Neuronal stem cell (in vitro differentiated cells): ENCODE measurements around the gene MEGF6.

Experiments
- DNase-seq: peaks from one replicate; pipeline ENCODE4 v3.0.0-alpha.2; 2013; ENCODE audit warnings: low spot score
- H2AFZ ChIP-seq: one replicate; pipeline ENCODE4 v1.6.1; 2013; ENCODE audit warnings: mild to moderate bottlenecking, low read length, inconsistent platforms
- H2AK5ac ChIP-seq: 2 replicates; pipeline ENCODE4 v1.6.1; 2013; ENCODE audit warnings: low read depth, mild to moderate bottlenecking, inconsistent platforms, low read length, moderate library complexity, mixed read lengths
- H2BK120ac ChIP-seq: 2 replicates; pipeline ENCODE4 v1.6.1; 2013; ENCODE audit warnings: low read depth, mild to moderate bottlenecking, inconsistent platforms, low read length, moderate library complexity, mixed read lengths
- H2BK12ac ChIP-seq: one replicate; pipeline ENCODE4 v1.6.1; 2013; ENCODE audit warnings: low read length, inconsistent platforms
- H2BK15ac ChIP-seq: 2 replicates; pipeline ENCODE4 v1.6.1; 2013; ENCODE audit warnings: mild to moderate bottlenecking, low read length, inconsistent platforms, mixed read lengths
- H2BK5ac ChIP-seq: one replicate; pipeline ENCODE4 v1.6.1; 2013; ENCODE audit warnings: inconsistent platforms, mild to moderate bottlenecking, low read length, moderate library complexity
- H3K14ac ChIP-seq: one replicate; pipeline ENCODE4 v1.6.1; 2013; ENCODE audit warnings: low read length, inconsistent platforms
- H3K18ac ChIP-seq: 2 replicates; pipeline ENCODE4 v1.6.1; 2013; ENCODE audit warnings: low read length, inconsistent platforms
- H3K23ac ChIP-seq: 2 replicates; pipeline ENCODE4 v1.6.1; 2013; ENCODE audit warnings: low read depth, mild to moderate bottlenecking, mixed read lengths, low read length, inconsistent platforms; ENCODE audit not compliant: poor library complexity
- H3K27ac ChIP-seq: replicated peaks from 3 replicates; pipeline ENCODE4 v1.5.1; 2013; ENCODE audit warnings: low read length, inconsistent platforms
- H3K27me3 ChIP-seq, 3 experiments: 2 replicates each; pipeline ENCODE4 v1.6.1; 2013; ENCODE audit warnings: low read length in 3 of 3, mild to moderate bottlenecking in 2 of 3, inconsistent platforms in 1 of 3, low read depth in 1 of 3, mixed read lengths in 1 of 3, moderate library complexity in 1 of 3; ENCODE audit not compliant: control insufficient read depth in 3 of 3, insufficient read depth in 3 of 3
- H3K36me3 ChIP-seq, 2 donors: replicated peaks in 1 of 2; 2 replicates each; pipeline ENCODE4 v1.6.1; 2013; ENCODE audit warnings: low read length in 2 of 2; ENCODE audit not compliant: control insufficient read depth in 2 of 2, insufficient read depth in 2 of 2
- H3K4ac ChIP-seq: 2 replicates; pipeline ENCODE4 v1.6.1; 2013; ENCODE audit warnings: inconsistent platforms, mild to moderate bottlenecking, low read length, moderate library complexity
- H3K4me1 ChIP-seq, 2 donors: 1 replicate in 1 of 2; 2 replicates in 1 of 2; pipeline ENCODE4 v1.6.1; 2013; ENCODE audit warnings: low read length in 2 of 2, low read depth in 1 of 2; ENCODE audit not compliant: control insufficient read depth in 2 of 2, insufficient read depth in 1 of 2
- H3K4me2 ChIP-seq: one replicate; pipeline ENCODE4 v1.6.1; 2013; ENCODE audit warnings: mild to moderate bottlenecking, low read length, inconsistent platforms; ENCODE audit not compliant: insufficient read depth, poor library complexity, severe bottlenecking
- H3K4me3 ChIP-seq, 2 donors: 2 replicates each; pipeline ENCODE4 v1.5.1; 2013; ENCODE audit warnings: low read length in 2 of 2, mild to moderate bottlenecking in 2 of 2, inconsistent platforms in 1 of 2, moderate library complexity in 1 of 2
- H3K79me1 ChIP-seq: one replicate; pipeline ENCODE4 v1.6.1; 2013; ENCODE audit warnings: low read depth, mild to moderate bottlenecking, inconsistent platforms, low read length, moderate library complexity
- H3K9ac ChIP-seq: one replicate; pipeline ENCODE4 v1.6.1; 2013; ENCODE audit warnings: mild to moderate bottlenecking, low read depth, low read length, inconsistent platforms; ENCODE audit not compliant: poor library complexity
- H3K9me3 ChIP-seq, 2 donors: replicated peaks in 1 of 2; 2 replicates each; pipeline versions ENCODE3 to v1.6.1; 2013; ENCODE audit warnings: low read length in 2 of 2, mild to moderate bottlenecking in 2 of 2, inconsistent platforms in 1 of 2, low read depth in 1 of 2, mixed read lengths in 1 of 2, moderate library complexity in 1 of 2; ENCODE audit not compliant: control insufficient read depth in 2 of 2, insufficient read depth in 1 of 2
- H4K8ac ChIP-seq: one replicate; pipeline ENCODE4 v1.6.1; 2013; ENCODE audit warnings: low read depth, mild to moderate bottlenecking, inconsistent platforms, low read length, moderate library complexity
- H4K91ac ChIP-seq: one replicate; pipeline ENCODE4 v1.6.1; 2013; ENCODE audit warnings: low read length, low read depth, mild to moderate bottlenecking, inconsistent platforms; ENCODE audit not compliant: poor library complexity
- WGBS, 2 donors: extraction: QIAGEN DNeasy Blood & Tissue Kit; methylation state at CpG; one replicate each; pipeline ENCODE4 v1.1.7; 2013; ENCODE audit warnings: missing lambda C conversion rate in 2 of 2, mixed read lengths in 1 of 2; ENCODE audit not compliant: insufficient read length in 2 of 2, insufficient replicate concordance in 1 of 2; ENCODE audit errors: extremely low coverage in 2 of 2; 5-methylcytosine and 5-hydroxymethylcytosine counted together

Gene MEGF6

DNA sequence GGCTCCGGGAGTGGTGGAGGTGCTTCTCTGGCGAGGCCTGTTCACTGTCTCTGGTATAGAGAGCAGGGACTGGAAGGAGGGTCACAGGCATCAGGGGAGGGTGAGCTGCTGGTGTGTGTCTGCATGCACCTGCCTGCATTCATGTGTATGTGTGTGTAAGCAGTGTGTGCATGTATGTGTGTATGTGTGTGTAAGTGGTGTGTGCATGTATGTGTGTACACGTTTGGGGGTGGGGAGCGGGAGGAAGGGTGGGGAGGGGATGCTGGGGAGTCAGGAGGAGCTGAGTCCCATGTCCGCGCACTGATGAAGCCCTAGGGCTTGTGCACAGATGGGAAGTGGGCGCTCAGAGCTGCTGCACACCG, 107.8 kb downstream of the MEGF6 start:
- Histone ChIP-seq H3K4me3 (no peak overlapping the region), H2BK120ac (no peak overlapping the region), H3K14ac (no peak overlapping the region), H2BK12ac (no peak overlapping the region), H2AFZ (no peak overlapping the region), H3K4me2 (no peak overlapping the region), H3K4me1 (peaks cover 0 to 1% of the 10 kb centered on the region in 2 donors), H3K23ac (peak overlapping the region; percentile 43), H4K8ac (no peak overlapping the region), H3K36me3 (no peaks in the 10 kb centered on the region), H3K9me3 (no peaks in the 10 kb centered on the region), H2BK5ac (no peak overlapping the region), H3K4ac (no peak overlapping the region), H4K91ac (no peak overlapping the region), H2BK15ac (no peak overlapping the region), H3K27me3 (no peaks in the 10 kb centered on the region), H3K27ac (no peak overlapping the region), H3K9ac (no peak overlapping the region), H3K18ac (no peak overlapping the region), H2AK5ac (no peak overlapping the region), H3K79me1 (peaks cover 9% of the 10 kb centered on the region)
- no CpG with 5 or more reads among the region's 8 CpGs for WGBS, 2 donors
- DNase-seq, result no peak

DNA sequence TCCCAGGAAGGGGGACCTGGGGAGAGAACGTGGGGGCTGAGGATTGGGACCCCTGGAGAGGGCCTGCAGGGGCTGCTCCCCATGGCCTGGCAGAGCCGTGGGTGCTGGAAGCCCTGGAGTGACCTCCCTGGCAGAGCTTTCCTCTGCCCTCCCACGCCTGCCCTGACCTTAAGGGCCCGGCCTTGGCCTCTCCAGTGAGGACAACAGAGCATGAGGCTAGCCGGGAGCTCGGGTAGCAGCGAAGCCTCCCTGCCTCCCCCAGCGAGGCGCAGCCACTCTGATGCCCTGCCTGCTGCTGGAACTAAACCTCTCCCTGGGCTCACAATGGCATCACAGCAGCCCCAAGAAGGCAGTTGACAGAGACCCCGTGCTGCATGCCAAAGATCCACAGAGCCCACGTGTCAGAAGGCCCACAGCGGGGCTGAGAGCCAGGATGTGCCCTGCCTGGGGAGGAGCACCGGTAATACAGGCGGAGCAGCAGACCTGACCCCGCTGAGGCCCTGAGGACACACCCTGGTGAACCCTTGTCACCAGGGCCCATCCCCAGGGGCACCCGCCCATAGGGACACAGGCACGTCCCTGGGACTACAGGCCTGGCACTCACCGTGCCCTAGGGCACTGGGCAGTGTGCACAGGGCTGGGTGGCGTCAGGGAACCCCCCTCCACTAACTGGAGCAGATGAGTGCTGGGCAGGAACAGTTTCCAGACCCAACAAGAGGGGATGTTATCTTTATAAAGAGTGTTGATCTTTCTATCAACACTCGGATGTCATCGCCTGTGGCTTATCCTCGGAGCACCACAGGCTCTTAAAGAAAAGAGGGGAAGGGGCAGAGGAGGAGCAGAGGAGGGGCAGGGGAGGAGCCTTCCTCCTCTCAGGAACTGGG, 108.4 kb downstream of the MEGF6 start:
- no peak overlapping the region for H2BK5ac ChIP-seq
- H4K8ac ChIP-seq, result no peak overlapping the region
- no peak overlapping the region for H3K4me3 ChIP-seq
- no peak overlapping the region for H2BK120ac ChIP-seq
- peak overlapping the region; percentile 89 for H3K23ac ChIP-seq
- H3K4me1 ChIP-seq, result peaks cover 0 to 3% of the 10 kb centered on the region in 2 donors
- H4K91ac ChIP-seq, result no peak overlapping the region
- H3K4ac ChIP-seq, result no peak overlapping the region
- H3K9me3 ChIP-seq, result no peaks in the 10 kb centered on the region
- H3K36me3 ChIP-seq, result no peaks in the 10 kb centered on the region
- no peak overlapping the region for H2BK12ac ChIP-seq
- no peak overlapping the region for H3K27ac ChIP-seq
- H3K4me2 ChIP-seq, result no peak overlapping the region
- H3K9ac ChIP-seq, result no peak overlapping the region
- WGBS, 2 donors, result no CpG with 5 or more reads among the region's 22 CpGs
- no peak overlapping the region for H2AFZ ChIP-seq
- peak overlapping the region; percentile 82 for H3K14ac ChIP-seq
- no peak overlapping the region for H2BK15ac ChIP-seq
- peaks cover 9% of the 10 kb centered on the region for H3K79me1 ChIP-seq
- no peaks in the 10 kb centered on the region for H3K27me3 ChIP-seq
- H2AK5ac ChIP-seq, result no peak overlapping the region
- DNase-seq, result no peak
- no peak overlapping the region for H3K18ac ChIP-seq

DNA sequence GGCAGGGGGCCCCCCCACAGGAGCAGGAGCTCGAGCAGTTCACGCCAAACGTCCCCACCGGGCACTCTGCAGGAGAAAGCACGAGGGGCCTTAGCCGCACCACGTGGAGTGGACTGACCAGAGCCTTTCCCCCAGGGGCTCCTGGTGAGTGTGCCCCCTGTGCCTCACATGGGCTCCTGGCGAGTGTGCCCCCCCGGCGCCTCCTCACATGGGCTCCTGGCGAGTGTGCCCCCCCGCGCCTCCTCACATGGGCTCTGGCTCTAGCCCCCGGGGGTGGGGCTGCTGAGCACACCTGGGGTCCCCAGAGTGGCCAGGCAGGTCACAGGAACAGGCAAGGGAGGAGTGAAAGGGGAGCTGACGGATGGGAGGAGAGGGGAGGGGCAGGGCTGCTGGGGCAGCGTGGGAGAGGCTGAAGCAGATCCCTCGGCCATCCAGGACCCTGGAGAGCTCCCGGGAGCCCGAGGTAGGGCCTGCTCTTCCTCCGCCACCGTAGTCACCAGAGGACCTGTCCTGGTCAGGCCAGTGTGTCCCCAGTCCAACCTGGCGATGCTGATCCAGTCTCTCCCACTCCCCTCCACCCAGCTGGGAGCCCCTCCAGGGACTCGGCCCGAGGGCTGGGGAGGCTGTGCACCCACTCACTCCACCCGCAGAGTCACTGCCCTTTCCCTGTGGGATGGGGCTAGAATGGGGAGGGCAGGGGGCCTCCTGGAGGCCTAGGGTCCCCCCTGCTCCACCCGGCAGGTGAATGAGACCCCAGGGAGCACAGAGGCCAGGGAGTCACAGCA, 109.3 kb downstream of the MEGF6 start:
- Histone ChIP-seq H3K4me3 (no peak overlapping the region), H3K9ac (no peak overlapping the region), H2BK12ac (peak overlapping the region; percentile 73), H3K18ac (peak overlapping the region; percentile 90), H4K91ac (no peak overlapping the region), H2AK5ac (no peak overlapping the region), H3K23ac (peak overlapping the region; percentile 89), H3K4me2 (no peak overlapping the region), H3K4me1 (peaks cover 0 to 3% of the 10 kb centered on the region in 2 donors), H3K79me1 (peaks cover 9% of the 10 kb centered on the region), H3K27me3 (no peaks in the 10 kb centered on the region), H2BK5ac (peak overlapping the region; percentile 53), H3K4ac (no peak overlapping the region), H3K9me3 (no peaks in the 10 kb centered on the region), H2BK15ac (no peak overlapping the region), H3K14ac (no peak overlapping the region), H3K27ac (no peak overlapping the region), H4K8ac (peak overlapping the region; percentile 65), H2AFZ (no peak overlapping the region), H3K36me3 (no peaks in the 10 kb centered on the region), H2BK120ac (peak overlapping the region; percentile 96)
- no CpG with 5 or more reads among the region's 26 CpGs for WGBS, 2 donors
- peak; percentile 79 for DNase-seq

DNA sequence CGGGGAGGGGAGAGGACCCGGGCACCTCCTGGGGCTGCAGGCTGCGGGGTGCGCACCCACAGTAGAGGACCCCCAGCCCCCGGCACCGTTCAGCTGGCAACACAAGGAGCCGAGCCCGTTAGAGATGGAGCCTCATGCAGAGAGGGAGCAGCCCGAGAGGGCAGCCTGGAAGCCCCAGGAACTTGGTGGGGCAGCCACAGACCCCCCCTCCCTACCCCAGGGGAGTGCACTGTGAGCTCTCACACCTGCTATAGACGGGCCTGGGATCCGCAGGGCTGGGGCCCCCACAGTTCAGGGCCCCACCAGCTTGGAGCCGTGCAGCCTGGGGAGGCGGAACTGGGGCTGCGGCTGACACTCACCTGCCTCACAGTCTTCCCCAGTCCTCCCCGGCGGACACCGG, 109.9 kb downstream of the MEGF6 start:
- Histone ChIP-seq H2AFZ (no peak overlapping the region), H2BK120ac (peak overlapping the region; percentile 96), H2BK12ac (no peak overlapping the region), H3K18ac (no peak overlapping the region), H2BK15ac (no peak overlapping the region), H3K27me3 (no peaks in the 10 kb centered on the region), H3K4me1 (peaks cover 0 to 3% of the 10 kb centered on the region in 2 donors), H2AK5ac (no peak overlapping the region), H3K14ac (peak overlapping the region; percentile 8), H3K9me3 (no peaks in the 10 kb centered on the region), H3K27ac (no peak overlapping the region), H3K4me3 (no peak overlapping the region), H2BK5ac (peak overlapping the region; percentile 53), H3K4me2 (no peak overlapping the region), H3K23ac (peak overlapping the region; percentile 89), H3K36me3 (no peaks in the 10 kb centered on the region), H4K8ac (no peak overlapping the region), H3K4ac (no peak overlapping the region), H4K91ac (no peak overlapping the region), H3K9ac (no peak overlapping the region), H3K79me1 (peaks cover 9% of the 10 kb centered on the region)
- no CpG with 5 or more reads among the region's 17 CpGs for WGBS, 2 donors
- DNase-seq, result no peak
